Measurements from ENCODE around the gene ANKH. TPM values are rescaled to one million over a fixed set of nuclear protein-coding genes. Genes with fewer than 3 reads are reported as not detected.
A peak's percentile ranks its signal among the peaks of the same experiment; 100 is the strongest.

Gene ANKH
- polyA plus RNA-seq, 2 of the 4 experiments (the other 2 are of a cell fraction): 11.7 to 17.3 TPM

- 87% methylated on average over 6 of the region's 6 CpGs for WGBS (ENCODE audit: missing lambda C conversion rate)
- Histone ChIP-seq H3K4me1 (no peaks in the 10 kb centered on the region; the same call in 2 of the 3 replicates), H3K4me3 (no peak overlapping the region), H3K9me3 (no peaks in the 10 kb centered on the region), H3K4me2 (no peak overlapping the region), H3K27ac (no peak overlapping the region)
- no peak for FAIRE-seq
- CTCF ChIA-PET: interaction anchor here (0.6 to 2.1 kb wide), 4 partner anchors 22 to 290 kb away, joined by 3 to 8 read pairs (median 4); no protein-coding TSS in a partner anchor
- POLR2A ChIA-PET: no interaction called here
- peak in 1 of 2 experiments; percentile 49; a peak in 3 of 6 replicates for ATAC-seq
- DNase-seq (ENCODE audit: low read depth in 1 of 2, low spot score in 1 of 2): no peak
- peak in 1 of 2 experiments; percentile 65; a peak in 3 of 4 replicates for TF ChIP-seq CEBPB (IDR thresholded peaks at IDR 0.05)
- TF ChIP-seq HEYL (CRISPR knock-in tag; IDR thresholded peaks at IDR 0.05): no peak
These were observed 54.4 kb downstream of the ANKH start for GRCh38 chr5:14816999-14817761.

- no peaks in the 10 kb centered on the region for H3K9me3 ChIP-seq
- POLR2A ChIA-PET: no interaction called here
- no peak for DNase-seq (ENCODE audit: low read depth in 1 of 2, low spot score in 1 of 2)
- H3K4me1 ChIP-seq: no peaks in the 10 kb centered on the region; the same call in 2 of the 3 replicates
- CTCF ChIA-PET: interaction anchor here (1.0 to 2.1 kb wide), 3 partner anchors 9 to 89 kb away, joined by 3 to 8 read pairs (median 3); no protein-coding TSS in a partner anchor
- no peak overlapping the region for H3K4me2 ChIP-seq
- TF ChIP-seq FOXS1 (CRISPR knock-in tag; IDR thresholded peaks at IDR 0.05): no peak
- WGBS (ENCODE audit: missing lambda C conversion rate): 75% methylated on average over 11 of the region's 11 CpGs
- no peak for FAIRE-seq
- H3K27ac ChIP-seq: no peak overlapping the region
- no peak for ATAC-seq
- no peak overlapping the region for H3K4me3 ChIP-seq
These were observed 55.1 kb downstream of the ANKH start for GRCh38 chr5:14816374-14816998.

- TF ChIP-seq E2F6 (IDR thresholded peaks at IDR 0.05; ENCODE audit: borderline replicate concordance, low read depth) (no peak), CHD4 (IDR thresholded peaks at IDR 0.05; ENCODE audit: borderline replicate concordance) (no peak), ZNF302 (CRISPR knock-in tag; IDR thresholded peaks at IDR 0.05) (no peak), BCL3 (IDR thresholded peaks at IDR 0.05) (no peak), HOXB13 (CRISPR knock-in tag; IDR thresholded peaks at IDR 0.05; ENCODE audit: low read depth) (no peak), HMGXB4 (CRISPR knock-in tag; IDR thresholded peaks at IDR 0.05; ENCODE audit: borderline replicate concordance) (no peak), TFCP2L1 (CRISPR knock-in tag; IDR thresholded peaks at IDR 0.05) (no peak), PBX3 (IDR thresholded peaks at IDR 0.05) (no peak), EHF (CRISPR knock-in tag; IDR thresholded peaks at IDR 0.05) (no peak), POLR2AphosphoS2 (conservative IDR thresholded peaks at IDR 0.05; ENCODE audit: low read length) (no peak), MAZ (IDR thresholded peaks at IDR 0.05; ENCODE audit: borderline replicate concordance, low read depth, low read length) (no peak), CEBPB (IDR thresholded peaks at IDR 0.05) (no peak), RCOR1 (IDR thresholded peaks at IDR 0.05; ENCODE audit: low read depth, low read length) (no peak), HEYL (CRISPR knock-in tag; IDR thresholded peaks at IDR 0.05) (no peak), REST (IDR thresholded peaks at IDR 0.05) (no peak), CBX2 (IDR thresholded peaks at IDR 0.05; ENCODE audit: borderline replicate concordance, low read depth) (no peak), ZSCAN20 (CRISPR knock-in tag; IDR thresholded peaks at IDR 0.05) (no peak)
- Histone ChIP-seq H3K9me3 (no peaks in the 10 kb centered on the region), H3K27ac (no peak overlapping the region), H3K4me2 (no peak overlapping the region), H3K4me1 (peaks cover 19% of the 10 kb centered on the region), H3K4me3 (no peak overlapping the region)
- WGBS (ENCODE audit: missing lambda C conversion rate): 90% methylated on average over 3 of the region's 3 CpGs
- no peak for DNase-seq (ENCODE audit: low read depth in 1 of 2, low spot score in 1 of 2)
- no peak for FAIRE-seq
- POLR2A ChIA-PET: no interaction called here
- CTCF ChIA-PET: interaction anchor here (1.5 to 1.7 kb wide), 3 partner anchors 15 to 129 kb away, joined by 3 to 5 read pairs (median 3); no protein-coding TSS in a partner anchor
- no peak for ATAC-seq
These were observed 57.8 kb downstream of the ANKH start for GRCh38 chr5:14813747-14814146.
